ENCODE data around the gene SMCO4. TPM values are rescaled to one million over a fixed set of nuclear protein-coding genes. Genes with fewer than 3 reads are reported as not detected.
"Not testable (repeated sequence)": the region's sequence is repeated elsewhere in the genome, so short reads cannot be mapped to it uniquely, and the experiment has no call there.

SMCO4 gene
- 25.9 and 26.5 TPM in 2 replicates for total RNA-seq
- long read RNA-seq, partial matches to known transcripts: 0 of 5 reads
- long read RNA-seq, other reads (novel, unspliced or antisense): 3 of 5 reads

GRCh38 chr11:93543292-93543977, at the start of gene SMCO4:
Gene SMCO4 (minus strand): TSS chr11:93543391. CDS start chr11:93479189, 64,202 bp downstream.
- peaks cover 9% of the 10 kb centered on the region for H3K4me1 Mint-ChIP-seq (ENCODE audit: low read depth)

DNA sequence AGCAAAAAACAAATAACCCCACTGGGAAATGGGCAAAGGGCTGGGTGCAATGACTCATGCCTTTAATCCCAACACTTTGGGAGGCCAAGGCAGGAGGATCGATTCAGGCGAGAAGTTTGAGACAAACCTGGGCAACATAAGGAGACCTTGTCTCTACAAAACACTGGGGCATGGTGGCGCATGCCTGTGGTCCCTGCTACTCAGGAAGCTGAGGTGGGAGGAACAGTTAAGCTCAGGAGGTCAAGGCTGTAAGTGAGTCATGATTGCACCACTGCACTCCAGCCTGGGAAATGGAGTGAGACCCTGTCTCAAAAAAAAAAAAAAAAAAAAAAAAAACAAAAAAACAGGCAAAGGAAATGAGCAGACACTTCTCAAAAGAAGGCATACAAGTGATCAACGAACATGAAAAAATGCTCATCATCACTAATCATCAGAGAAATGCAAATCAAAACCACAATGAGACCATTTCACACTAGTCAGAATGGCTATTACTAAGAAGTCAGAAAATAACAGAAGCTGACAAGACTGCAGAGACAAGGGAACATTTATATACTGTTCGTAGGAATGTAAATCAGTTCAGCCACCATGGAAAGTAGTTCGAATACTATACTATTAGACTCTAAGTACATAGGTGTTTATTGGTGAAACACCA, 48.2 kb upstream of the SMCO4 start:
- Mint-ChIP-seq H3K27ac (no peak overlapping the region), H3K27me3 (no peaks in the 10 kb centered on the region), H3K9me3 (ENCODE audit: low read depth) (no peaks in the 10 kb centered on the region), H3K4me1 (ENCODE audit: low read depth) (peaks cover 8% of the 10 kb centered on the region), H3K4me3 (ENCODE audit: low read depth) (no peak overlapping the region), H3K36me3 (ENCODE audit: insufficient read depth) (no peaks in the 10 kb centered on the region)
- TF ChIP-seq, protein P1, sequence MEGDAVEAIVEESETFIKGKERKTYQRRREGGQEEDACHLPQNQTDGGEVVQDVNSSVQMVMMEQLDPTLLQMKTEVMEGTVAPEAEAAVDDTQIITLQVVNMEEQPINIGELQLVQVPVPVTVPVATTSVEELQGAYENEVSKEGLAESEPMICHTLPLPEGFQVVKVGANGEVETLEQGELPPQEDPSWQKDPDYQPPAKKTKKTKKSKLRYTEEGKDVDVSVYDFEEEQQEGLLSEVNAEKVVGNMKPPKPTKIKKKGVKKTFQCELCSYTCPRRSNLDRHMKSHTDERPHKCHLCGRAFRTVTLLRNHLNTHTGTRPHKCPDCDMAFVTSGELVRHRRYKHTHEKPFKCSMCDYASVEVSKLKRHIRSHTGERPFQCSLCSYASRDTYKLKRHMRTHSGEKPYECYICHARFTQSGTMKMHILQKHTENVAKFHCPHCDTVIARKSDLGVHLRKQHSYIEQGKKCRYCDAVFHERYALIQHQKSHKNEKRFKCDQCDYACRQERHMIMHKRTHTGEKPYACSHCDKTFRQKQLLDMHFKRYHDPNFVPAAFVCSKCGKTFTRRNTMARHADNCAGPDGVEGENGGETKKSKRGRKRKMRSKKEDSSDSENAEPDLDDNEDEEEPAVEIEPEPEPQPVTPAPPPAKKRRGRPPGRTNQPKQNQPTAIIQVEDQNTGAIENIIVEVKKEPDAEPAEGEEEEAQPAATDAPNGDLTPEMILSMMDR (IDR thresholded peaks at IDR 0.05; ENCODE audit: unreplicated experiment): no peak
- no peak for DNase-seq (ENCODE audit: low spot score, unreplicated experiment)

More at GRCh38 chr11:93543292-93543977, at the start of gene SMCO4:
- peak within 1 kb of the TSS; percentile 87 for H3K4me3 Mint-ChIP-seq (ENCODE audit: low read depth)
- peak; percentile 81 for DNase-seq (ENCODE audit: low spot score, unreplicated experiment)
- H3K9me3 Mint-ChIP-seq (ENCODE audit: low read depth): no peaks in the 10 kb centered on the region
- H3K27ac Mint-ChIP-seq: peak within 1 kb of the TSS; percentile 53
- no peaks in the 10 kb centered on the region for H3K36me3 Mint-ChIP-seq (ENCODE audit: insufficient read depth)
- H3K27me3 Mint-ChIP-seq: peaks cover 16% of the 10 kb centered on the region
- TF ChIP-seq, protein P1 (IDR thresholded peaks at IDR 0.05; ENCODE audit: unreplicated experiment): peak; percentile 84

DNA sequence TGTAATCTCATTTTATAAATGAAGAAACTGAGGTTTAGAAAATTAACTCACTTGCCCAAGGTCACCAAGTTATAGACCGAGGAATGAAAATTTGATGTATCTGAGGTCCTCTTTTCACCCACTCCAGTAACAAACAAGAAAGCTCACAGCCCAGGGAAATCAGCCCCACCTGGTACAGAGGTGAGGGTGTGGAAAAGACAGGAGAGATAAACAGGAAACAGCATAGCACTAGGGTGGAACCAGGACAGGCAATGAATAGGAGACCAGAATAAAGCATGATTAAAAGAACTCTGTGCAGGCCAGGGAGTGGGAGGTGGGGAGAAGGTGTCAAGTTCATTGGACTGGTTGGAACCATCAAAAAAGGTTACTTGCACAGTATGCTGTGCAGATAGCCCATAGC, 46.2 kb upstream of the SMCO4 start:
- Mint-ChIP-seq H3K36me3 (ENCODE audit: insufficient read depth) (no peaks in the 10 kb centered on the region), H3K27ac (no peak overlapping the region), H3K4me3 (ENCODE audit: low read depth) (no peak overlapping the region), H3K4me1 (ENCODE audit: low read depth) (peaks cover 8% of the 10 kb centered on the region), H3K9me3 (ENCODE audit: low read depth) (no peaks in the 10 kb centered on the region), H3K27me3 (no peaks in the 10 kb centered on the region)
- no peak for DNase-seq (ENCODE audit: low spot score, unreplicated experiment)
- TF ChIP-seq, protein P1 (IDR thresholded peaks at IDR 0.05; ENCODE audit: unreplicated experiment): no peak

DNA sequence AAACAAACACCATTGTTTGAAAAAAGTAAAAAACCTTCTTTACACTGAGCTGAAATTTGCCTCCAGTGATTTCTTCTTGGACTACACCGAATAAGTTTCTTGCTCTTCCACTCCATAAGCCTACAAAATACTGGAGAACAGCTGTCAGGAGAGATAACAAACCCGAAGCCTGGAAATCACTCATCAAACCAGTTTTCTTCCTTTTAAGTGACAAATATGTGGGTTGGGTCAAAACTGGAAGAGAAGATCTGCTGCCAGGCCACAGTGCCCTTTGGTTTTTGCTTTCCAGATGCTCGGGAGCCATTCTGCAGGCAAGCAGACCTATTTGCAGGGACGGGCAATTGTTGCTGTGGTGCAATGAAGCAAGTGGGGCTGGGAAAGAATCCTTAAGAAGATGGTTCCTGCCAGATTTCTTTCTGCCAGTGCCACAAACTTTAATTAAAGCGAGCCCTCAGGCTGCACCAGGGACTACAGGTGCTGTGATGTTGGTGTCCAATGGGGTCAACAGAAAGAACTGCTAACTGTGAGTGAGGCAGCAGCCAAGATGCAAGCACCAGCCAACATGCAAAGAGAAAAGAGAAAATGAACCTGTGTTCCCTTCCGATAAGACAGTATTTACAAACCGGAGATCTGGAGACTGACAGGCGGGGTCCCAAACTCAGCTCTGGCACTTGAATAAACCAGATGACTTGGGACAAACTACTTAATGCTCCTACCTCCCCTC, 44.8 kb upstream of the SMCO4 start:
- Mint-ChIP-seq H3K9me3 (ENCODE audit: low read depth) (no peaks in the 10 kb centered on the region), H3K4me3 (ENCODE audit: low read depth) (no peak overlapping the region), H3K36me3 (ENCODE audit: insufficient read depth) (no peaks in the 10 kb centered on the region), H3K27me3 (no peaks in the 10 kb centered on the region), H3K4me1 (ENCODE audit: low read depth) (peaks cover 8% of the 10 kb centered on the region), H3K27ac (no peak overlapping the region)
- DNase-seq (ENCODE audit: low spot score, unreplicated experiment): no peak
- TF ChIP-seq, protein P1 (IDR thresholded peaks at IDR 0.05; ENCODE audit: unreplicated experiment): no peak

- not testable (repeated sequence) for H3K4me1 Mint-ChIP-seq (ENCODE audit: low read depth); H3K9me3 Mint-ChIP-seq (ENCODE audit: low read depth); H3K4me3 Mint-ChIP-seq (ENCODE audit: low read depth); DNase-seq (ENCODE audit: low spot score, unreplicated experiment); H3K36me3 Mint-ChIP-seq (ENCODE audit: insufficient read depth); H3K27ac Mint-ChIP-seq; H3K27me3 Mint-ChIP-seq
These were observed 44.2 kb upstream of the SMCO4 start for GRCh38 chr11:93587425-93587824.

Measured in progenitor cell of endocrine pancreas (in vitro differentiated cells).